Ovary (tissue), 9 donors: ENCODE results near the gene CHD5. TPM values are rescaled to one million over a fixed set of nuclear protein-coding genes. Genes with fewer than 3 reads are reported as not detected.

Experiments used
- DNase-seq, 5 donors: peaks; one replicate each; pipeline ENCODE4 v3.0.0-alpha.2; 2019 to 2020
- H3K27ac ChIP-seq, 2 donors: fragments of 200-600 bp; one replicate each; pipeline versions ENCODE4 v1.5.1 to v1.8.0; 2019 to 2022
- H3K27me3 ChIP-seq: fragments of 200-600 bp; one replicate; pipeline ENCODE4 v1.8.0; 2022
- H3K36me3 ChIP-seq: fragments of 200-600 bp; sonication (generic); one replicate; pipeline ENCODE4 v1.5.1; 2019
- H3K4me1 ChIP-seq: one replicate; pipeline ENCODE4 v1.8.1; 2013; ENCODE audit warnings: mild to moderate bottlenecking, moderate library complexity; ENCODE audit not compliant: insufficient read depth
- H3K4me3 ChIP-seq: fragments of 200-600 bp; sonication (generic); one replicate; pipeline ENCODE4 v1.5.1; 2017
- H3K9me3 ChIP-seq, 2 donors: fragments of 200-600 bp in 1 of 2; sonication (generic) in 1 of 2; one replicate each; pipeline versions ENCODE4 v1.5.1 to v1.8.1; 2013 to 2019; ENCODE audit warnings: mild to moderate bottlenecking in 1 of 2, moderate library complexity in 1 of 2
- EP300 ChIP-seq: sonication (generic); formaldehyde crosslinking; IDR thresholded peaks from one replicate; pipeline ENCODE4 v1.6.1; 2017; ENCODE audit warnings: antibody characterized with exemption
- POLR2A ChIP-seq: fragments of 450-650 bp; IDR thresholded peaks from one replicate; pipeline ENCODE4 v1.6.1; 2017; ENCODE audit warnings: antibody characterized with exemption, mild to moderate bottlenecking, moderate library complexity
- WGBS, 3 donors: extraction: QIAGEN DNeasy Blood & Tissue Kit in 1 of 3; methylation state at CpG; one replicate each; pipeline versions ENCODE4 v1.1.5 to v1.1.7; 2013 to 2017; 5-methylcytosine and 5-hydroxymethylcytosine counted together
- intact Hi-C, 4 donors: fragments of 100-400 bp; cut with DNase I; formaldehyde crosslinking; loops; one replicate each; pipeline versions ENCODE4 v1.11.0 to v1.15.1; 2022 to 2023
- polyA plus RNA-seq, 2 donors: library from polyadenylated mRNA; stranded (reverse); fragments of 200-250 nt in 1 of 2; fragments of 350-450 nt in 1 of 2; fragmentation: Illumina TruSeq in 1 of 2; extraction: RNeasy Lipid Tissue Mini Kit (QIAGEN cat#74804) in 1 of 2; gene quantifications; one replicate each; pipeline ENCODE4 v1.2.3, GENCODE V29; 2013 to 2014
- total RNA-seq, 7 donors: library from RNA; depleted of rRNA in 2 of 7; stranded (reverse); fragments of >200 nt in 2 of 7; fragmentation: NEBNext Ultra II Directional in 3 of 7; extraction: Animal tissue kit (Norgen Biotek cat#: 25700) in 3 of 7; gene quantifications; one replicate each; pipeline versions ENCODE4 v1.1.0 to v1.2.4, GENCODE V29; 2016 to 2023
- TF ChIP-seq, protein P1 (sequence below), 3 donors: fragments of 450-650 bp in 2 of 3; fragments of 200-600 bp in 1 of 3; IDR thresholded peaks; one replicate each; pipeline versions ENCODE4 v1.5.1 to v1.8.0; 2016 to 2022; ENCODE audit warnings: antibody characterized with exemption in 3 of 3, mild to moderate bottlenecking in 1 of 3
- donor health status: DM: no; HTN: no; CAD: no; lungs with moderate emphysema.
- donor health status: DM: no; HTN: no; CAD: no.
- donor health status: Bipolar disorder and iron deficiency.
- donor health status: DM: yes; HTN: yes; CAD: no.
- donor health status: DM: no; HTN: no; CAD: no.
- donor health status: DM: yes; HTN: yes; CAD: no.

Gene CHD5
- total and polyA plus RNA-seq, 9 donors: under 0.01 to 0.54 (median 0.23) TPM

- H3K27ac ChIP-seq: no peak overlapping the region
- H3K27me3 ChIP-seq: no peaks in the 10 kb centered on the region
- H3K4me1 ChIP-seq: no peaks in the 10 kb centered on the region
- no peak overlapping the region for H3K4me3 ChIP-seq
- intact Hi-C loops: no loop called here
- H3K9me3 ChIP-seq: no peaks in the 10 kb centered on the region
- 62 to 65% (median 64%) methylated on average over 10 of the region's 10 CpGs for WGBS, 3 donors
- H3K36me3 ChIP-seq: no peaks in the 10 kb centered on the region
- TF ChIP-seq POLR2A (no peak), EP300 (no peak)
- TF ChIP-seq, protein P1, sequence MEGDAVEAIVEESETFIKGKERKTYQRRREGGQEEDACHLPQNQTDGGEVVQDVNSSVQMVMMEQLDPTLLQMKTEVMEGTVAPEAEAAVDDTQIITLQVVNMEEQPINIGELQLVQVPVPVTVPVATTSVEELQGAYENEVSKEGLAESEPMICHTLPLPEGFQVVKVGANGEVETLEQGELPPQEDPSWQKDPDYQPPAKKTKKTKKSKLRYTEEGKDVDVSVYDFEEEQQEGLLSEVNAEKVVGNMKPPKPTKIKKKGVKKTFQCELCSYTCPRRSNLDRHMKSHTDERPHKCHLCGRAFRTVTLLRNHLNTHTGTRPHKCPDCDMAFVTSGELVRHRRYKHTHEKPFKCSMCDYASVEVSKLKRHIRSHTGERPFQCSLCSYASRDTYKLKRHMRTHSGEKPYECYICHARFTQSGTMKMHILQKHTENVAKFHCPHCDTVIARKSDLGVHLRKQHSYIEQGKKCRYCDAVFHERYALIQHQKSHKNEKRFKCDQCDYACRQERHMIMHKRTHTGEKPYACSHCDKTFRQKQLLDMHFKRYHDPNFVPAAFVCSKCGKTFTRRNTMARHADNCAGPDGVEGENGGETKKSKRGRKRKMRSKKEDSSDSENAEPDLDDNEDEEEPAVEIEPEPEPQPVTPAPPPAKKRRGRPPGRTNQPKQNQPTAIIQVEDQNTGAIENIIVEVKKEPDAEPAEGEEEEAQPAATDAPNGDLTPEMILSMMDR (IDR thresholded peaks at IDR 0.05): no peak
- DNase-seq: no peak
Observed at GRCh38 chr1:6185635-6186382, 5.7 kb upstream of the CHD5 start.

DNA sequence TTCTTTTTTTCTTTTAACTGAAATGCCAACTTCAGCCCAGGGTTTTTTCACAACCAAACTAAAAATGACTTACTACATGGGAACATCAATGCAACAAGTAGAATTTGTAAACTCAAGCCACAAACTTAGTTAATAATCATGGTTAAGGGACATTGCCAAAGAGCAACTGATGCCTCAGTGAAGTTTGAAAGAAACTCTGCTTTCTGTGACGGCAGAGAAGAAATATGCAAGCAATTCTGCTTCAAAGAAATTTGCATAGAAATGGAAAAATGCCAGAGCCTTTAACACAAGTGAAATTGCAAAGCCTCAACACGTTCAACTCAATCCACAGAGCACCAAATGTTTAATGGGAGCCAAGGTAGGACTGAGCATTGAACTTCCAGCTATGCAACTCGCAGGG lies 5.0 kb upstream of the CHD5 start:
- no peak for TF ChIP-seq EP300
- TF ChIP-seq, protein P1 (IDR thresholded peaks at IDR 0.05): no peak
- no peak for TF ChIP-seq POLR2A
- H3K4me3 ChIP-seq: no peak overlapping the region
- intact Hi-C loops: no loop called here
- WGBS, 3 donors: 44 to 50% (median 48%) methylated on average over 3 of the region's 3 CpGs
- no peaks in the 10 kb centered on the region for H3K36me3 ChIP-seq
- no peak overlapping the region for H3K27ac ChIP-seq
- H3K9me3 ChIP-seq: no peaks in the 10 kb centered on the region
- DNase-seq: no peak
- H3K27me3 ChIP-seq: no peaks in the 10 kb centered on the region
- H3K4me1 ChIP-seq: no peaks in the 10 kb centered on the region

DNA sequence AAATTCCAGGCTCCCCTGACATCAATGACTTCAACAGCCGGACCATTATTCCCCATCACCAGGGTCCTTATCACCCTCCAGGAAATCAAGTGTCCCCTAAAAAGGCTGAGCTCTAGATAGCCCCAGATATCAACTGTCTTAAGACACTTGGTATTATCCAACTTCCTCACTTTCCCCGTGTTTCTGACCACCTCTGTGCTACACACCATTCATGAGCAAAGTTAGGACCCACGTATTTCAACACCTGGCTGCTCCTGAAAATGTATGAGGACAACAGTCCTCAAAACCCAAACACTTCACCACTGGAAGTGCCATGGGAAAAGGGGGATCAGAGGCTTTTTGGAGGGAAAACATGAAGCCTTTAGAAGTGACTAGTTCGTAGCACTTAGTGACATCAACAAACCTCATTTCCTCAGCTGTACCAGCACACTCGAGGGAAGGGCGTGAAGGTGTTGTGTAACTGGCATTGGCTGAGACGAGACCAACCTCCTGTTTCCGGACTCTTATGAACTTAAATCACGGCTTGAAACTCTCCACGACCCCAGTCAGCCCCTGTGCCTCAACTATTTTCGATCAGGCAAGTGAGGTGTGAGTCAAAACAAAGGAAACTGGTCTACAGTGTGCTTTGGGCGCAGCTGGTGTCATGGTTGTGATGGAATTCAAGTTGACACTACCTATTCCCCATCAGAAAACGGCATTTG lies 4.1 kb upstream of the CHD5 start:
- no peak overlapping the region for H3K4me3 ChIP-seq
- H3K9me3 ChIP-seq: no peaks in the 10 kb centered on the region
- H3K27me3 ChIP-seq: no peaks in the 10 kb centered on the region
- intact Hi-C loops: no loop called here
- no peaks in the 10 kb centered on the region for H3K4me1 ChIP-seq
- TF ChIP-seq EP300: no peak
- no peak overlapping the region for H3K27ac ChIP-seq
- no peak for DNase-seq
- WGBS, 3 donors: 74 to 82% (median 81%) methylated on average over 13 of the region's 13 CpGs
- H3K36me3 ChIP-seq: no peaks in the 10 kb centered on the region

DNA sequence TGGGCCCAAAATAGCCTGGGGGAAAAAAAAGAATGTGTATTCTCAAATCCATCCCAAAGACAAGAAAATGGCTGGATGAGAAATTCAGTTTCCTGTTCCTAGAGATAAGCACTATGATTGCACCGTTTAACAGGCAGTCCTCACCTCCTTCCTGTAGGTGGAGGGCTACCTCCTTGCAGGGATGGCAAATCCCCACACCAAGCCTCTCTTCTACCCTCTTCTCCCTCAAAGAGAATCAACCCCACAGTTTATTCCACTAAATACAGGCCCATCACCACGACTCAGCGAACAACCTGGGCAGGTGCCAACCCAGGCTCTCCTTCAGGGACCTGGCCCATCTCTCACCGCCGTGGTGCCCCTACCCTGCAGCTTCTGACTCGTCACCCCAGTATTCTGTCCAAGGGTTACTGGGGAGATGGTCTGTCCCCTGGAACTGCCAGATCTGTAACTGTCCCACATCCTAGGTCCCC lies 3.4 kb upstream of the CHD5 start:
- Histone ChIP-seq H3K27me3 (no peaks in the 10 kb centered on the region), H3K9me3 (no peaks in the 10 kb centered on the region), H3K27ac (no peak overlapping the region), H3K4me3 (no peak overlapping the region), H3K4me1 (peaks cover 2% of the 10 kb centered on the region), H3K36me3 (no peaks in the 10 kb centered on the region)
- DNase-seq: no peak
- intact Hi-C loops: no loop called here
- TF ChIP-seq EP300 (no peak), POLR2A (no peak)
- TF ChIP-seq, protein P1 (IDR thresholded peaks at IDR 0.05): no peak
- 37 to 54% (median 44%) methylated on average over 6 of the region's 6 CpGs for WGBS, 3 donors

DNA sequence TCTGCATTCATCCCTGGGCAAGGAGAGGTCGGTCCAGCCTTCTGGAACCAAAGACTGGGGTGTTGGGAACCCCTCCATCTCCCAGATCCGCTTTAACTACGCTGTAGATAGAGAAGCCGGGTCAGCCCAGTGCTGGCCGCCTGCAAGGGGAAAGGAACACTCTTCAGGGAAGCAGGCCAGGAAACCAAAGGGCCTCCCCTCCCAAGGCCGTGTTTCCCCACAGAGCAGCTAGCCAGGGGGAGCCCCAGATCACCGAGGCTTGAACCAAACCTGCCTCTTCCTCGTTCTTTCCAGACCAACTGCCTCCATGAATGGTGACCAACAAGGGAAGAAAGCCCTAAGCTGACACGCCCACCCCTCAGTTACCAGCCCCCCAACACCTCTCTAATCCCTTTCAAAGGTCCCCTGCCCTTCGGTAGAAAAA lies 1.2 kb upstream of the CHD5 start:
- H3K4me3 ChIP-seq: no peak overlapping the region
- WGBS, 3 donors: 4 to 8% (median 6%) methylated on average over 10 of the region's 10 CpGs
- TF ChIP-seq EP300: no peak
- no peak for TF ChIP-seq POLR2A
- TF ChIP-seq, protein P1 (IDR thresholded peaks at IDR 0.05): no peak
- no peaks in the 10 kb centered on the region for H3K27me3 ChIP-seq
- intact Hi-C loops: no loop called here
- peaks cover 2% of the 10 kb centered on the region for H3K4me1 ChIP-seq
- no peaks in the 10 kb centered on the region for H3K36me3 ChIP-seq
- H3K27ac ChIP-seq: no peak overlapping the region
- peak; percentile 40 to 57 (median 51) for DNase-seq
- H3K9me3 ChIP-seq: no peaks in the 10 kb centered on the region
